WTC11 (cell line): ENCODE measurements around the gene DIO3. TPM values are rescaled to one million over a fixed set of nuclear protein-coding genes. Genes with fewer than 3 reads are reported as not detected.

ENCODE experiments used
- ATAC-seq: fragments of 200-7000 bp; cut with Tn5 transposase; 2 replicates; pipeline ENCODE4 v1.10.0; 2021; ENCODE audit warnings: mild to moderate bottlenecking, moderate library complexity
- CTCF ChIA-PET: fragments of 300-600 bp; sonication (Branson Sonifier 250); formaldehyde crosslinking; loops from one replicate; lab custom pipeline; 2021; ENCODE audit warnings: antibody characterized with exemption; lab: Charles Lee
- POLR2A ChIA-PET: fragments of 350-600 bp; sonication (Branson Sonifier 250); formaldehyde crosslinking; loops from one replicate; lab custom pipeline; 2021; ENCODE audit warnings: antibody characterized with exemption; lab: Charles Lee
- DNase-seq: peaks from one replicate; pipeline ENCODE4 v3.0.0; 2021; ENCODE audit warnings: low spot score
- H3K27ac Mint-ChIP-seq: 2 replicates; pipeline ENCODE4 v1.8.0; 2021; ENCODE audit warnings: mixed read lengths
- H3K27me3 Mint-ChIP-seq: 2 replicates; pipeline ENCODE4 v1.8.0; 2021; ENCODE audit warnings: low read depth, mild to moderate bottlenecking, moderate library complexity, mixed read lengths
- H3K36me3 Mint-ChIP-seq: 2 replicates; pipeline ENCODE4 v1.8.0; 2021; ENCODE audit warnings: mixed read lengths
- H3K4me1 Mint-ChIP-seq: 2 replicates; pipeline ENCODE4 v1.8.0; 2022; ENCODE audit warnings: mixed read lengths
- H3K4me3 Mint-ChIP-seq: 2 replicates; pipeline ENCODE4 v1.8.0; 2021; ENCODE audit warnings: mild to moderate bottlenecking, moderate library complexity, mixed read lengths
- H3K9me3 Mint-ChIP-seq: 2 replicates; pipeline ENCODE4 v1.8.0; 2021; ENCODE audit warnings: mixed read lengths
- ARID4B ChIP-seq: sonication (generic); formaldehyde crosslinking; IDR thresholded peaks from 2 replicates; pipeline ENCODE4 v1.8.0; 2023; ENCODE audit warnings: missing genetic modification reagents, mild to moderate bottlenecking, borderline replicate concordance
- FOXK1 ChIP-seq: sonication (generic); formaldehyde crosslinking; IDR thresholded peaks from 2 replicates; pipeline ENCODE4 v1.8.0; 2022; ENCODE audit warnings: mild to moderate bottlenecking, moderate library complexity, missing genetic modification reagents
- SMAD4 ChIP-seq: sonication (generic); formaldehyde crosslinking; IDR thresholded peaks from 2 replicates; pipeline ENCODE4 v1.8.0; 2022; ENCODE audit warnings: mild to moderate bottlenecking, missing genetic modification reagents
- ZNF232 ChIP-seq: sonication (generic); formaldehyde crosslinking; IDR thresholded peaks from 2 replicates; pipeline ENCODE4 v1.8.0; 2022; ENCODE audit warnings: mild to moderate bottlenecking, missing genetic modification reagents
- total RNA-seq: library from RNA; stranded (reverse); gene quantifications from 3 replicates; pipeline ENCODE4 v1.2.3, GENCODE V29; 2021
- TF ChIP-seq, protein P1 (sequence below): sonication (generic); formaldehyde crosslinking; IDR thresholded peaks from 2 replicates; pipeline ENCODE4 v1.8.1; 2023; ENCODE audit warnings: mild to moderate bottlenecking, missing genetic modification reagents, borderline replicate concordance
- TF ChIP-seq, protein P2 (sequence below): sonication (generic); formaldehyde crosslinking; IDR thresholded peaks from 2 replicates; pipeline ENCODE4 v1.8.0; 2022; ENCODE audit warnings: missing genetic modification reagents
- TF ChIP-seq, protein P3 (sequence below): sonication (generic); formaldehyde crosslinking; IDR thresholded peaks from 2 replicates; pipeline ENCODE4 v1.8.1; 2023; ENCODE audit warnings: mild to moderate bottlenecking, missing genetic modification reagents
- TF ChIP-seq, protein P4 (sequence below): sonication (generic); formaldehyde crosslinking; IDR thresholded peaks from 2 replicates; pipeline ENCODE4 v1.8.1; 2022; ENCODE audit warnings: low read depth, mild to moderate bottlenecking, moderate library complexity, missing genetic modification reagents, borderline replicate concordance
- TF ChIP-seq, protein P5 (sequence below): sonication (generic); formaldehyde crosslinking; conservative IDR thresholded peaks from 2 replicates; pipeline ENCODE4 v1.8.1; 2023; ENCODE audit warnings: mild to moderate bottlenecking, low read depth, missing genetic modification reagents, moderate library complexity
- TF ChIP-seq, protein P6 (sequence below): fragments of 250-450 bp; sonication (Bioruptor Pico); IDR thresholded peaks from 2 replicates; pipeline ENCODE4 v1.9.0; 2021; ENCODE audit warnings: mild to moderate bottlenecking, borderline replicate concordance

The DIO3 gene
- total RNA-seq, 1 experiment from 2014 or later: 0.52 TPM

- TF ChIP-seq, protein P1, sequence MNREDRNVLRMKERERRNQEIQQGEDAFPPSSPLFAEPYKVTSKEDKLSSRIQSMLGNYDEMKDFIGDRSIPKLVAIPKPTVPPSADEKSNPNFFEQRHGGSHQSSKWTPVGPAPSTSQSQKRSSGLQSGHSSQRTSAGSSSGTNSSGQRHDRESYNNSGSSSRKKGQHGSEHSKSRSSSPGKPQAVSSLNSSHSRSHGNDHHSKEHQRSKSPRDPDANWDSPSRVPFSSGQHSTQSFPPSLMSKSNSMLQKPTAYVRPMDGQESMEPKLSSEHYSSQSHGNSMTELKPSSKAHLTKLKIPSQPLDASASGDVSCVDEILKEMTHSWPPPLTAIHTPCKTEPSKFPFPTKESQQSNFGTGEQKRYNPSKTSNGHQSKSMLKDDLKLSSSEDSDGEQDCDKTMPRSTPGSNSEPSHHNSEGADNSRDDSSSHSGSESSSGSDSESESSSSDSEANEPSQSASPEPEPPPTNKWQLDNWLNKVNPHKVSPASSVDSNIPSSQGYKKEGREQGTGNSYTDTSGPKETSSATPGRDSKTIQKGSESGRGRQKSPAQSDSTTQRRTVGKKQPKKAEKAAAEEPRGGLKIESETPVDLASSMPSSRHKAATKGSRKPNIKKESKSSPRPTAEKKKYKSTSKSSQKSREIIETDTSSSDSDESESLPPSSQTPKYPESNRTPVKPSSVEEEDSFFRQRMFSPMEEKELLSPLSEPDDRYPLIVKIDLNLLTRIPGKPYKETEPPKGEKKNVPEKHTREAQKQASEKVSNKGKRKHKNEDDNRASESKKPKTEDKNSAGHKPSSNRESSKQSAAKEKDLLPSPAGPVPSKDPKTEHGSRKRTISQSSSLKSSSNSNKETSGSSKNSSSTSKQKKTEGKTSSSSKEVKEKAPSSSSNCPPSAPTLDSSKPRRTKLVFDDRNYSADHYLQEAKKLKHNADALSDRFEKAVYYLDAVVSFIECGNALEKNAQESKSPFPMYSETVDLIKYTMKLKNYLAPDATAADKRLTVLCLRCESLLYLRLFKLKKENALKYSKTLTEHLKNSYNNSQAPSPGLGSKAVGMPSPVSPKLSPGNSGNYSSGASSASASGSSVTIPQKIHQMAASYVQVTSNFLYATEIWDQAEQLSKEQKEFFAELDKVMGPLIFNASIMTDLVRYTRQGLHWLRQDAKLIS (CRISPR knock-in tag): no peak
- TF ChIP-seq, protein P2, sequence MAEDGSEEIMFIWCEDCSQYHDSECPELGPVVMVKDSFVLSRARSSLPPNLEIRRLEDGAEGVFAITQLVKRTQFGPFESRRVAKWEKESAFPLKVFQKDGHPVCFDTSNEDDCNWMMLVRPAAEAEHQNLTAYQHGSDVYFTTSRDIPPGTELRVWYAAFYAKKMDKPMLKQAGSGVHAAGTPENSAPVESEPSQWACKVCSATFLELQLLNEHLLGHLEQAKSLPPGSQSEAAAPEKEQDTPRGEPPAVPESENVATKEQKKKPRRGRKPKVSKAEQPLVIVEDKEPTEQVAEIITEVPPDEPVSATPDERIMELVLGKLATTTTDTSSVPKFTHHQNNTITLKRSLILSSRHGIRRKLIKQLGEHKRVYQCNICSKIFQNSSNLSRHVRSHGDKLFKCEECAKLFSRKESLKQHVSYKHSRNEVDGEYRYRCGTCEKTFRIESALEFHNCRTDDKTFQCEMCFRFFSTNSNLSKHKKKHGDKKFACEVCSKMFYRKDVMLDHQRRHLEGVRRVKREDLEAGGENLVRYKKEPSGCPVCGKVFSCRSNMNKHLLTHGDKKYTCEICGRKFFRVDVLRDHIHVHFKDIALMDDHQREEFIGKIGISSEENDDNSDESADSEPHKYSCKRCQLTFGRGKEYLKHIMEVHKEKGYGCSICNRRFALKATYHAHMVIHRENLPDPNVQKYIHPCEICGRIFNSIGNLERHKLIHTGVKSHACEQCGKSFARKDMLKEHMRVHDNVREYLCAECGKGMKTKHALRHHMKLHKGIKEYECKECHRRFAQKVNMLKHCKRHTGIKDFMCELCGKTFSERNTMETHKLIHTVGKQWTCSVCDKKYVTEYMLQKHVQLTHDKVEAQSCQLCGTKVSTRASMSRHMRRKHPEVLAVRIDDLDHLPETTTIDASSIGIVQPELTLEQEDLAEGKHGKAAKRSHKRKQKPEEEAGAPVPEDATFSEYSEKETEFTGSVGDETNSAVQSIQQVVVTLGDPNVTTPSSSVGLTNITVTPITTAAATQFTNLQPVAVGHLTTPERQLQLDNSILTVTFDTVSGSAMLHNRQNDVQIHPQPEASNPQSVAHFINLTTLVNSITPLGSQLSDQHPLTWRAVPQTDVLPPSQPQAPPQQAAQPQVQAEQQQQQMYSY: no peak
- TF ChIP-seq, protein P3, sequence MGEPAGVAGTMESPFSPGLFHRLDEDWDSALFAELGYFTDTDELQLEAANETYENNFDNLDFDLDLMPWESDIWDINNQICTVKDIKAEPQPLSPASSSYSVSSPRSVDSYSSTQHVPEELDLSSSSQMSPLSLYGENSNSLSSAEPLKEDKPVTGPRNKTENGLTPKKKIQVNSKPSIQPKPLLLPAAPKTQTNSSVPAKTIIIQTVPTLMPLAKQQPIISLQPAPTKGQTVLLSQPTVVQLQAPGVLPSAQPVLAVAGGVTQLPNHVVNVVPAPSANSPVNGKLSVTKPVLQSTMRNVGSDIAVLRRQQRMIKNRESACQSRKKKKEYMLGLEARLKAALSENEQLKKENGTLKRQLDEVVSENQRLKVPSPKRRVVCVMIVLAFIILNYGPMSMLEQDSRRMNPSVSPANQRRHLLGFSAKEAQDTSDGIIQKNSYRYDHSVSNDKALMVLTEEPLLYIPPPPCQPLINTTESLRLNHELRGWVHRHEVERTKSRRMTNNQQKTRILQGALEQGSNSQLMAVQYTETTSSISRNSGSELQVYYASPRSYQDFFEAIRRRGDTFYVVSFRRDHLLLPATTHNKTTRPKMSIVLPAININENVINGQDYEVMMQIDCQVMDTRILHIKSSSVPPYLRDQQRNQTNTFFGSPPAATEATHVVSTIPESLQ (CRISPR knock-in tag): no peak
- no peak for TF ChIP-seq SMAD4 (CRISPR knock-in tag)
Observed at GRCh38 chr14:101520621-101521472, 40.4 kb upstream of the DIO3 start (continued).

GRCh38 chr14:101521473-101521915 is 39.8 kb upstream of the DIO3 start:
- peaks cover 11% of the 10 kb centered on the region for H3K4me1 Mint-ChIP-seq
- peaks cover 4% of the 10 kb centered on the region for H3K36me3 Mint-ChIP-seq
- peaks cover 7% of the 10 kb centered on the region for H3K9me3 Mint-ChIP-seq
- ChIA-PET POLR2A (no interaction called here), CTCF (interaction anchor here (0.6 to 1.1 kb wide), 2 partner anchors 10 to 96 kb away, joined by 3 to 4 read pairs; no protein-coding TSS in a partner anchor)
- H3K4me3 Mint-ChIP-seq: no peak overlapping the region
- no peak for DNase-seq
- ATAC-seq: no peak
- H3K27ac Mint-ChIP-seq: no peak overlapping the region
- no peaks in the 10 kb centered on the region for H3K27me3 Mint-ChIP-seq
- TF ChIP-seq ZNF232 (CRISPR knock-in tag) (no peak), ARID4B (CRISPR knock-in tag) (no peak), FOXK1 (CRISPR knock-in tag) (no peak)
- TF ChIP-seq, protein P4, sequence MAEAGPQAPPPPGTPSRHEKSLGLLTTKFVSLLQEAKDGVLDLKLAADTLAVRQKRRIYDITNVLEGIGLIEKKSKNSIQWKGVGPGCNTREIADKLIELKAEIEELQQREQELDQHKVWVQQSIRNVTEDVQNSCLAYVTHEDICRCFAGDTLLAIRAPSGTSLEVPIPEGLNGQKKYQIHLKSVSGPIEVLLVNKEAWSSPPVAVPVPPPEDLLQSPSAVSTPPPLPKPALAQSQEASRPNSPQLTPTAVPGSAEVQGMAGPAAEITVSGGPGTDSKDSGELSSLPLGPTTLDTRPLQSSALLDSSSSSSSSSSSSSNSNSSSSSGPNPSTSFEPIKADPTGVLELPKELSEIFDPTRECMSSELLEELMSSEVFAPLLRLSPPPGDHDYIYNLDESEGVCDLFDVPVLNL (CRISPR knock-in tag): no peak
- TF ChIP-seq, protein P5, sequence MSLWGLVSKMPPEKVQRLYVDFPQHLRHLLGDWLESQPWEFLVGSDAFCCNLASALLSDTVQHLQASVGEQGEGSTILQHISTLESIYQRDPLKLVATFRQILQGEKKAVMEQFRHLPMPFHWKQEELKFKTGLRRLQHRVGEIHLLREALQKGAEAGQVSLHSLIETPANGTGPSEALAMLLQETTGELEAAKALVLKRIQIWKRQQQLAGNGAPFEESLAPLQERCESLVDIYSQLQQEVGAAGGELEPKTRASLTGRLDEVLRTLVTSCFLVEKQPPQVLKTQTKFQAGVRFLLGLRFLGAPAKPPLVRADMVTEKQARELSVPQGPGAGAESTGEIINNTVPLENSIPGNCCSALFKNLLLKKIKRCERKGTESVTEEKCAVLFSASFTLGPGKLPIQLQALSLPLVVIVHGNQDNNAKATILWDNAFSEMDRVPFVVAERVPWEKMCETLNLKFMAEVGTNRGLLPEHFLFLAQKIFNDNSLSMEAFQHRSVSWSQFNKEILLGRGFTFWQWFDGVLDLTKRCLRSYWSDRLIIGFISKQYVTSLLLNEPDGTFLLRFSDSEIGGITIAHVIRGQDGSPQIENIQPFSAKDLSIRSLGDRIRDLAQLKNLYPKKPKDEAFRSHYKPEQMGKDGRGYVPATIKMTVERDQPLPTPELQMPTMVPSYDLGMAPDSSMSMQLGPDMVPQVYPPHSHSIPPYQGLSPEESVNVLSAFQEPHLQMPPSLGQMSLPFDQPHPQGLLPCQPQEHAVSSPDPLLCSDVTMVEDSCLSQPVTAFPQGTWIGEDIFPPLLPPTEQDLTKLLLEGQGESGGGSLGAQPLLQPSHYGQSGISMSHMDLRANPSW (CRISPR knock-in tag): no peak
- TF ChIP-seq, protein P6, sequence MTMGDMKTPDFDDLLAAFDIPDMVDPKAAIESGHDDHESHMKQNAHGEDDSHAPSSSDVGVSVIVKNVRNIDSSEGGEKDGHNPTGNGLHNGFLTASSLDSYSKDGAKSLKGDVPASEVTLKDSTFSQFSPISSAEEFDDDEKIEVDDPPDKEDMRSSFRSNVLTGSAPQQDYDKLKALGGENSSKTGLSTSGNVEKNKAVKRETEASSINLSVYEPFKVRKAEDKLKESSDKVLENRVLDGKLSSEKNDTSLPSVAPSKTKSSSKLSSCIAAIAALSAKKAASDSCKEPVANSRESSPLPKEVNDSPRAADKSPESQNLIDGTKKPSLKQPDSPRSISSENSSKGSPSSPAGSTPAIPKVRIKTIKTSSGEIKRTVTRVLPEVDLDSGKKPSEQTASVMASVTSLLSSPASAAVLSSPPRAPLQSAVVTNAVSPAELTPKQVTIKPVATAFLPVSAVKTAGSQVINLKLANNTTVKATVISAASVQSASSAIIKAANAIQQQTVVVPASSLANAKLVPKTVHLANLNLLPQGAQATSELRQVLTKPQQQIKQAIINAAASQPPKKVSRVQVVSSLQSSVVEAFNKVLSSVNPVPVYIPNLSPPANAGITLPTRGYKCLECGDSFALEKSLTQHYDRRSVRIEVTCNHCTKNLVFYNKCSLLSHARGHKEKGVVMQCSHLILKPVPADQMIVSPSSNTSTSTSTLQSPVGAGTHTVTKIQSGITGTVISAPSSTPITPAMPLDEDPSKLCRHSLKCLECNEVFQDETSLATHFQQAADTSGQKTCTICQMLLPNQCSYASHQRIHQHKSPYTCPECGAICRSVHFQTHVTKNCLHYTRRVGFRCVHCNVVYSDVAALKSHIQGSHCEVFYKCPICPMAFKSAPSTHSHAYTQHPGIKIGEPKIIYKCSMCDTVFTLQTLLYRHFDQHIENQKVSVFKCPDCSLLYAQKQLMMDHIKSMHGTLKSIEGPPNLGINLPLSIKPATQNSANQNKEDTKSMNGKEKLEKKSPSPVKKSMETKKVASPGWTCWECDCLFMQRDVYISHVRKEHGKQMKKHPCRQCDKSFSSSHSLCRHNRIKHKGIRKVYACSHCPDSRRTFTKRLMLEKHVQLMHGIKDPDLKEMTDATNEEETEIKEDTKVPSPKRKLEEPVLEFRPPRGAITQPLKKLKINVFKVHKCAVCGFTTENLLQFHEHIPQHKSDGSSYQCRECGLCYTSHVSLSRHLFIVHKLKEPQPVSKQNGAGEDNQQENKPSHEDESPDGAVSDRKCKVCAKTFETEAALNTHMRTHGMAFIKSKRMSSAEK (CRISPR knock-in tag): no peak
